ENCODE data around the gene C8G. TPM values are rescaled to one million over a fixed set of nuclear protein-coding genes. Genes with fewer than 3 reads are reported as not detected.

C8G gene
- total RNA-seq, 2 donors from 2014 or later: not detected

GRCh38 chr9:136927343-136928271 is 17.4 kb upstream of the C8G start:
- intact Hi-C loops (cut with DNase I): no loop called here
- WGBS: 76% methylated on average over 23 of the region's 23 CpGs

GRCh38 chr9:136928591-136928990 is 16.5 kb upstream of the C8G start:
- intact Hi-C loops (cut with DNase I): no loop called here
- WGBS: 77% methylated on average over 9 of the region's 9 CpGs
- H3K27ac ChIP-seq: peak overlapping the region; percentile 24 to 35

More at GRCh38 chr9:136927343-136928271, 17.4 kb upstream of the C8G start:
- Histone ChIP-seq H3K36me3 (peaks cover 0 to 4% of the 10 kb centered on the region in 2 donors), H3K27ac (no peak overlapping the region), H3K4me1 (replicated peaks) (no peaks in the 10 kb centered on the region), H3K27me3 (replicated peaks; ENCODE audit: insufficient read depth) (no peaks in the 10 kb centered on the region), H3K9me3 (no peaks in the 10 kb centered on the region), H3K4me3 (no peak overlapping the region)
- no peak for DNase-seq (ENCODE audit: low spot score)
- TF ChIP-seq CTCF (IDR thresholded peaks at IDR 0.05): no peak
- TF ChIP-seq POLR2AphosphoS5 (IDR thresholded peaks at IDR 0.05): peak; percentile 19

GRCh38 chr9:136930014-136930413 is 15.0 kb upstream of the C8G start:
- Histone ChIP-seq H3K36me3 (peaks cover 0 to 4% of the 10 kb centered on the region in 2 donors), H3K4me3 (no peak overlapping the region), H3K9me3 (no peaks in the 10 kb centered on the region), H3K4me1 (replicated peaks) (no peaks in the 10 kb centered on the region), H3K27ac (no peak overlapping the region), H3K27me3 (replicated peaks; ENCODE audit: insufficient read depth) (no peaks in the 10 kb centered on the region)
- intact Hi-C loops (cut with DNase I): no loop called here
- WGBS: 95% methylated on average over 4 of the region's 4 CpGs
- TF ChIP-seq POLR2AphosphoS5 (IDR thresholded peaks at IDR 0.05): no peak
- no peak for TF ChIP-seq POLR2A (IDR thresholded peaks at IDR 0.05)
- no peak for TF ChIP-seq CTCF (IDR thresholded peaks at IDR 0.05)
- DNase-seq (ENCODE audit: low spot score): no peak

More at GRCh38 chr9:136928591-136928990, 16.5 kb upstream of the C8G start:
- H3K4me3 ChIP-seq: no peak overlapping the region
- peaks cover 0 to 4% of the 10 kb centered on the region in 2 donors for H3K36me3 ChIP-seq
- no peak for TF ChIP-seq POLR2AphosphoS5 (IDR thresholded peaks at IDR 0.05)
- TF ChIP-seq POLR2A (IDR thresholded peaks at IDR 0.05): no peak
- TF ChIP-seq CTCF (IDR thresholded peaks at IDR 0.05): no peak
- DNase-seq (ENCODE audit: low spot score): no peak
- H3K27me3 ChIP-seq (replicated peaks; ENCODE audit: insufficient read depth): no peaks in the 10 kb centered on the region
- H3K9me3 ChIP-seq: no peaks in the 10 kb centered on the region
- H3K4me1 ChIP-seq (replicated peaks): no peaks in the 10 kb centered on the region

- 97% methylated on average over 2 of the region's 2 CpGs for WGBS
- no peaks in the 10 kb centered on the region for H3K27me3 ChIP-seq (replicated peaks; ENCODE audit: insufficient read depth)
- H3K4me3 ChIP-seq: no peak overlapping the region
- H3K36me3 ChIP-seq: no peaks in the 10 kb centered on the region
- H3K27ac ChIP-seq: no peak overlapping the region
- TF ChIP-seq POLR2AphosphoS5 (IDR thresholded peaks at IDR 0.05) (no peak), CTCF (IDR thresholded peaks at IDR 0.05) (no peak), POLR2A (IDR thresholded peaks at IDR 0.05) (no peak)
- intact Hi-C loops (cut with DNase I): no loop called here
- no peaks in the 10 kb centered on the region for H3K4me1 ChIP-seq (replicated peaks)
- no peaks in the 10 kb centered on the region for H3K9me3 ChIP-seq
- DNase-seq (ENCODE audit: low spot score): no peak
Measured at GRCh38 chr9:136931611-136932130, 13.4 kb upstream of the C8G start.

Data from prostate gland (tissue), 2 donors.